Esophagus squamous epithelium (tissue), 5 donors: ENCODE results near the gene TSPEAR. TPM values are rescaled to one million over a fixed set of nuclear protein-coding genes. Genes with fewer than 3 reads are reported as not detected.

Experiments used
- DNase-seq: peaks from one replicate; lab custom pipeline; 2025; lab: John Stamatoyannopoulos, UW
- H3K27ac ChIP-seq, 4 donors: fragments of 200-600 bp; sonication (generic); one replicate each; pipeline ENCODE4 v1.5.1; 2016 to 2019; ENCODE audit warnings: mild to moderate bottlenecking in 1 of 4
- H3K27me3 ChIP-seq, 4 donors: fragments of 200-600 bp; sonication (generic); 1 replicate in 3 of 4; 2 replicates in 1 of 4; pipeline versions ENCODE4 v1.5.1 to v1.6.0; 2017 to 2021; ENCODE audit warnings: antibody characterized with exemption in 1 of 4
- H3K36me3 ChIP-seq, 3 donors: fragments of 200-600 bp; sonication (generic); one replicate each; pipeline ENCODE4 v1.5.1; 2016 to 2019
- H3K4me1 ChIP-seq, 3 donors: fragments of 200-600 bp; sonication (generic); one replicate each; pipeline ENCODE4 v1.5.1; 2017 to 2019
- H3K4me3 ChIP-seq, 4 donors: fragments of 200-600 bp; sonication (generic); 1 replicate in 3 of 4; 2 replicates in 1 of 4; pipeline ENCODE4 v1.5.1; 2016 to 2019; ENCODE audit warnings: mild to moderate bottlenecking in 2 of 4, moderate library complexity in 1 of 4
- H3K9me3 ChIP-seq, 3 donors: fragments of 200-600 bp; sonication (generic); one replicate each; pipeline ENCODE4 v1.5.1; 2016 to 2019
- POLR2A ChIP-seq, 4 donors: fragments of 450-650 bp; IDR thresholded peaks; one replicate each; pipeline ENCODE4 v1.6.1; 2017; ENCODE audit warnings: antibody characterized with exemption in 4 of 4, mild to moderate bottlenecking in 4 of 4, moderate library complexity in 3 of 4
- WGBS, 2 donors: methylation state at CpG; one replicate each; pipeline ENCODE4 v1.1.5; 2018; 5-methylcytosine and 5-hydroxymethylcytosine counted together
- intact Hi-C: fragments of 100-400 bp; cut with DNase I; formaldehyde crosslinking; loops from one replicate; pipeline ENCODE4 v1.15.0; 2022
- total RNA-seq, 4 donors: library from RNA; depleted of rRNA; stranded (reverse); fragments of >200 nt; gene quantifications; one replicate each; pipeline ENCODE4 v1.1.0, GENCODE V29; 2016
- TF ChIP-seq, protein P1 (sequence below), 6 experiments: fragments of 450-650 bp in 4 of 6; fragments of 200-600 bp in 2 of 6; sonication (generic) in 2 of 6; IDR thresholded peaks; one replicate each; pipeline ENCODE4 v1.5.1; 2016 to 2019; ENCODE audit warnings: antibody characterized with exemption in 6 of 6, mild to moderate bottlenecking in 4 of 6, moderate library complexity in 4 of 6
- donor health status: DM: yes; HTN: yes; CAD: no.

TSPEAR gene
- total RNA-seq = not detected

DNA sequence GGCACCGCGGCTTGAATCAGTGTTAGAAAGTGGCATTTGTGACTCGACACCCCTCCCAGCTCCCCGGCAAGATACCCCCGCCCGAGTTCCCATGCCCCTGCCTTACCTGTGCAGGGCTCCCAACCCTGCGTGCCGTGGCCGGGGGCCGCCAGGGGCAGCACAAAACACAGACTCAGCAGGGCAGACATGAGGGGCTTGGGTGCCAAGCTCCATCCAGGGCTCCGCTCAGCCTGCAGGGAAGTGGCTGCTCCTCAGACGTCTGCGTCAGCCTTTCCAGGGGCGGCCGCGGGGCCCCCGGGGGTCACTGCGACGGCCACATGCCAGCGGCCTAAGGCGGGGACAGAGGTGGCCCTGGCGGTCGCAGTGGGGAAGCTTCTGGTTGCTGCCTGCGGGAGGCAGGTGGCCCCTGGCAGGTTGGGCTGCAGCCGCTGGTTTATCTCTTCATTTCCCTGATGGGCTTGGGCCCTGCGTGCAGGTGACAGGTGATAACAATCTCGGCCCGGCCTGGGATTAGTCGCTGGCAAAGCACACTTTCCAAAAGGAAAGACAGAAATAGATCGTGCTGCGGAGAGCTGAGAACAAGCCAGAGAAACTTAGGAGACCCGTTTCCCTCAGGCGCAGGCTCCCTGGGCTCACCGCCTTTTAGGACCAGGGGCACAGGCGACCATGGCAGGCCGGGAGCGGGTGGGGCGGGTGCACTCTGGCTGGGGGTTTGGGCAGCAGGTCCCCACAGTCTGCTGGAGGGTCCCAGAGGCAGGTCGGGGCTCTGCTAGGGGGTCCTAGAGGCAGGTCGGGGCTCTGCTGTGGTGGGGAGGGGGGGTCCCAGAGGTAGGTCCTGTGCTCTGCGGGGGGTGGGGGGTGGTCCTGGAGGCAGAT lies at the start of gene TSPEAR:
TSS of gene TSPEAR (minus strand) at position 246 of the 876 bp plus-strand sequence. CDS start at position 188, 58 bp downstream.
- WGBS, 2 donors = 5% methylated on average over 17 of the region's 41 CpGs; no CpG with 5 or more reads in 1 of the 2 donors
- intact Hi-C loops = no loop called here
- Histone ChIP-seq H3K4me3 (no peak within 1 kb of the TSS), H3K36me3 (no peaks in the 10 kb centered on the region), H3K9me3 (no peaks in the 10 kb centered on the region), H3K27ac (no peak within 1 kb of the TSS), H3K4me1 (peaks cover 0 to 39% (median 13%) of the 10 kb centered on the region in 3 donors), H3K27me3 (peaks cover 9 to 96% (median 38%) of the 10 kb centered on the region in 4 donors)
- TF ChIP-seq, protein P1, sequence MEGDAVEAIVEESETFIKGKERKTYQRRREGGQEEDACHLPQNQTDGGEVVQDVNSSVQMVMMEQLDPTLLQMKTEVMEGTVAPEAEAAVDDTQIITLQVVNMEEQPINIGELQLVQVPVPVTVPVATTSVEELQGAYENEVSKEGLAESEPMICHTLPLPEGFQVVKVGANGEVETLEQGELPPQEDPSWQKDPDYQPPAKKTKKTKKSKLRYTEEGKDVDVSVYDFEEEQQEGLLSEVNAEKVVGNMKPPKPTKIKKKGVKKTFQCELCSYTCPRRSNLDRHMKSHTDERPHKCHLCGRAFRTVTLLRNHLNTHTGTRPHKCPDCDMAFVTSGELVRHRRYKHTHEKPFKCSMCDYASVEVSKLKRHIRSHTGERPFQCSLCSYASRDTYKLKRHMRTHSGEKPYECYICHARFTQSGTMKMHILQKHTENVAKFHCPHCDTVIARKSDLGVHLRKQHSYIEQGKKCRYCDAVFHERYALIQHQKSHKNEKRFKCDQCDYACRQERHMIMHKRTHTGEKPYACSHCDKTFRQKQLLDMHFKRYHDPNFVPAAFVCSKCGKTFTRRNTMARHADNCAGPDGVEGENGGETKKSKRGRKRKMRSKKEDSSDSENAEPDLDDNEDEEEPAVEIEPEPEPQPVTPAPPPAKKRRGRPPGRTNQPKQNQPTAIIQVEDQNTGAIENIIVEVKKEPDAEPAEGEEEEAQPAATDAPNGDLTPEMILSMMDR (IDR thresholded peaks at IDR 0.05) = no peak
- TF ChIP-seq POLR2A (IDR thresholded peaks at IDR 0.05) = no peak
- DNase-seq = no peak

DNA sequence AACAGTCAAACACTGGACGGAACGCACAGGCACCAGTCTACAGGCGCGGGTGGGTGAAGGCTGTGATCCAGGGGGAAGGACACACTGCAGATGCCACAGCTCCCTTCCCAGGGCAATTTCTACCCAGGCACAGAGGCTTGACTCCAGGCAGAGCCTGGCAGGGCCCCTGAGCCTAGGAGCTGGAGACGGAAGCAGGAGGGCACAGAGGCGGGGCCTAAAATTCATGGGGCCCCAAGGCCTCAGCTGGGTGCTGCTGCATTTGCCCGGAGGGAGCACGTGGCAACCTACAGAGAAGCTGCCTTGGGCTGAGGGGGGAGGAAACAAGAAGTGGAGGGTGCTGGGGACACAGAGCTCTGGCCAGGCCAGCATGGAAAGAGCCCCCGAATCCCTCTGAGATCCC lies 49.0 kb upstream of the TSPEAR start:
- peaks cover 0 to 17% (median 0%) of the 10 kb centered on the region in 3 donors for H3K4me1 ChIP-seq
- intact Hi-C loops = no loop called here
- TF ChIP-seq, protein P1 (IDR thresholded peaks at IDR 0.05) = no peak
- TF ChIP-seq POLR2A (IDR thresholded peaks at IDR 0.05) = no peak
- H3K36me3 ChIP-seq = no peaks in the 10 kb centered on the region
- no peak overlapping the region for H3K27ac ChIP-seq
- H3K9me3 ChIP-seq = no peaks in the 10 kb centered on the region
- H3K4me3 ChIP-seq = no peak overlapping the region
- H3K27me3 ChIP-seq = peaks cover 0 to 76% (median 0%) of the 10 kb centered on the region in 4 donors
- no peak for DNase-seq
- WGBS, 2 donors = 82 to 90% methylated on average over 7 to 9 of the region's 9 CpGs

DNA sequence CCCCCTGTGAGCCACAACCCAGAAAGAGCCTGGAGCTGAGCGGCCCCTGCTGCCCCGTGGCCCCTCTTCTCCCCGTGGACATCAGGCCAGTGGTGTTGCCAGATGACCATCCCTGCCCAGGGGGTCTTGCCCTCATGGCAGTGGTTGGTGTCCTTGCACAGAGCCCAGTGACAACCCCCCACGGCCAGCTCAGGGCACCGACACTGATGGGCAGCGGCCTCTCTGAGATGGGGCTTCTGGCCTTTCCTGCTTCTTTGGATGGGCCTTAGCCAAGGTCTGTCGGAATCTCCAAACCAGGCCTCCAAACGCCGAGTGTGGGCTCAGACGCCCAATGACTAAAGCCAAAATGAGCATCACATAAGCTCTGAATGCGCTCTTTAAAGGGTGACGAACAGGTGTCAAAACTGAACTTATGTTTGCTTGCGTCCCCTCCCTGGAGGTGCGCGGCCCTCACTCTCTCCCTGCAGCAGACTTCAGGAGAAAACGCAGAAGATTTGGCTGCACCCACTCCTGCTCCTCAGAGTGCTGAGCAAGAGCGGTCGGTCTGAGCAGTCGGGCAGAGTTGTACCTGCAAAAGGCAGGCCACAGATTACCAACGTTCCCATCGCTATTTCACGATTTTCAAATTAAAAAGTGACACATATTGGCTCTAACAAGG lies 48.4 kb upstream of the TSPEAR start:
- intact Hi-C loops = no loop called here
- Histone ChIP-seq H3K9me3 (no peaks in the 10 kb centered on the region), H3K4me3 (no peak overlapping the region), H3K36me3 (no peaks in the 10 kb centered on the region), H3K27ac (no peak overlapping the region), H3K27me3 (peaks cover 0 to 74% (median 0%) of the 10 kb centered on the region in 4 donors), H3K4me1 (peaks cover 0 to 11% (median 0%) of the 10 kb centered on the region in 3 donors)
- DNase-seq = no peak
- no peak for TF ChIP-seq POLR2A (IDR thresholded peaks at IDR 0.05)
- TF ChIP-seq, protein P1 (IDR thresholded peaks at IDR 0.05) = no peak
- 94 to 98% methylated on average over 9 to 12 of the region's 22 CpGs for WGBS, 2 donors

DNA sequence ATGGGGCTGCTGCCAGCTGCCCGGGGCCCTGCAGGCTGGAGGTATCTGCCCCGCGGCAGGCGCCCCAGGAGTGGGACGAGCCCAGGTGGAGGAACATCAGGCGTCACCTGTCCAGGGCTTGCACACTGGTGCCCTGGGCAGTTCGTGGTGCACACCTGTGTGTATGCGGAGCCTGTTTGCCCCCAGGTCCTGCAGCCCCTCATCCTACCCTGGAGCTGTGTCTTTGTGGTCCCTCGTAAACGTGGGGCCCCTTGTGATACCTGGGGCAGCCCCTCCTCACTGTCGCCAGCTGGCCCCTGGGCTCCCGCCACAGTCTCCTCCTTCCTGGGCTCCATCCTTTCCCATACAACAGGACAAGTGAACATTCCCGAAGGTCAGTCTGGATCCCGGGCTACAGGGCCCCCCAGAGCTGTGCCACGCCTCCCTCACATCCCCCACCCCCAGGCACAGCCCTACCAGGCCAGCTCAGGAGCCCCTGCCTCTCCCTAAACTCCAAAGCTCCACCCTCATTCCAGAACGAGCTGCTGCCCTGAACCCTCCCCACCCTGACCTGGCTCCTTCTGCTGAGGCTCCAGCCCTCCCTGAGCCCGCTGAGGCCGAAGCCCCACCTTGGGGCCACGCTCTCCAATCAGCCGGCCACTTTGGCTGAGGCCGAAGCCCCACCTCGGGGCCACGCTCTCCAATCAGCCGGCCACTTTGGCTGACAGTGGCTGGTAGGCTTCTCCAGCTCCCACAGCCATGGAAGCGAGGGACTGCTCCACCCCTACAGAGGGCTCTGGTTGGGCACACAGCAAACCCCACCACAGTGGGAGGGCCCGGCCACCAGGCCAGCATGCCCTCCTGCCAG lies 47.6 kb upstream of the TSPEAR start:
- Histone ChIP-seq H3K4me1 (peaks cover 0 to 10% (median 0%) of the 10 kb centered on the region in 3 donors), H3K4me3 (no peak overlapping the region), H3K27me3 (peaks cover 0 to 72% (median 0%) of the 10 kb centered on the region in 4 donors), H3K27ac (no peak overlapping the region), H3K9me3 (no peaks in the 10 kb centered on the region), H3K36me3 (no peaks in the 10 kb centered on the region)
- DNase-seq = no peak
- intact Hi-C loops = no loop called here
- 28 to 48% methylated on average over 4 to 7 of the region's 26 CpGs for WGBS, 2 donors
- TF ChIP-seq, protein P1 (IDR thresholded peaks at IDR 0.05) = no peak
- TF ChIP-seq POLR2A (IDR thresholded peaks at IDR 0.05) = no peak
